ENCODE measurements around the gene DBT. TPM values are rescaled to one million over a fixed set of nuclear protein-coding genes. Genes with fewer than 3 reads are reported as not detected.

DBT gene
- total RNA-seq, 1 experiment from 2014 or later, result 9.1 TPM

GRCh38 chr1:100164702-100165101 lies 84.9 kb downstream of the DBT start:
- Mint-ChIP-seq H3K4me1 (ENCODE audit: insufficient read depth, unreplicated experiment) (no peaks in the 10 kb centered on the region), H3K27ac (ENCODE audit: low read depth, unreplicated experiment) (no peak overlapping the region), H3K36me3 (ENCODE audit: insufficient read depth, unreplicated experiment) (peaks cover 6% of the 10 kb centered on the region), H3K9me3 (ENCODE audit: unreplicated experiment) (no peaks in the 10 kb centered on the region), H3K27me3 (ENCODE audit: insufficient read depth, unreplicated experiment) (no peaks in the 10 kb centered on the region), H3K4me3 (ENCODE audit: unreplicated experiment) (no peak overlapping the region)
- no TSS peak for BruUV-seq (replicated peaks)
- intact Hi-C loops (cut with micrococcal nuclease), result no loop called here
- POLR2A ChIA-PET, result interaction anchor here (2.0 kb wide), 1 partner anchor 11 kb away, joined by 4 read pairs; no protein-coding TSS in a partner anchor
- no peak for DNase-seq (ENCODE audit: unreplicated experiment)
- no peak for TF ChIP-seq CTCF (IDR thresholded peaks at IDR 0.05; ENCODE audit: unreplicated experiment)
- CTCF ChIA-PET, result interaction anchor here (0.7 to 0.8 kb wide), 2 partner anchors 19 to 22 kb away, joined by 3 to 5 read pairs; no protein-coding TSS in a partner anchor

- no peak for TF ChIP-seq CTCF (IDR thresholded peaks at IDR 0.05; ENCODE audit: unreplicated experiment)
- no peaks in the 10 kb centered on the region for H3K9me3 Mint-ChIP-seq (ENCODE audit: unreplicated experiment)
- CTCF ChIA-PET, result interaction anchor here (0.7 to 0.8 kb wide), 2 partner anchors 20 to 23 kb away, joined by 3 to 5 read pairs; no protein-coding TSS in a partner anchor
- H3K4me1 Mint-ChIP-seq (ENCODE audit: insufficient read depth, unreplicated experiment), result no peaks in the 10 kb centered on the region
- H3K27me3 Mint-ChIP-seq (ENCODE audit: insufficient read depth, unreplicated experiment), result no peaks in the 10 kb centered on the region
- no TSS peak for BruUV-seq (replicated peaks)
- POLR2A ChIA-PET, result interaction anchor here (2.0 kb wide), 1 partner anchor 10 kb away, joined by 4 read pairs; no protein-coding TSS in a partner anchor
- no peak overlapping the region for H3K4me3 Mint-ChIP-seq (ENCODE audit: unreplicated experiment)
- peaks cover 6% of the 10 kb centered on the region for H3K36me3 Mint-ChIP-seq (ENCODE audit: insufficient read depth, unreplicated experiment)
- H3K27ac Mint-ChIP-seq (ENCODE audit: low read depth, unreplicated experiment), result no peak overlapping the region
- no peak for DNase-seq (ENCODE audit: unreplicated experiment)
- intact Hi-C loops (cut with micrococcal nuclease), result no loop called here
These were observed 85.4 kb downstream of the DBT start for GRCh38 chr1:100164216-100164615.

DNA sequence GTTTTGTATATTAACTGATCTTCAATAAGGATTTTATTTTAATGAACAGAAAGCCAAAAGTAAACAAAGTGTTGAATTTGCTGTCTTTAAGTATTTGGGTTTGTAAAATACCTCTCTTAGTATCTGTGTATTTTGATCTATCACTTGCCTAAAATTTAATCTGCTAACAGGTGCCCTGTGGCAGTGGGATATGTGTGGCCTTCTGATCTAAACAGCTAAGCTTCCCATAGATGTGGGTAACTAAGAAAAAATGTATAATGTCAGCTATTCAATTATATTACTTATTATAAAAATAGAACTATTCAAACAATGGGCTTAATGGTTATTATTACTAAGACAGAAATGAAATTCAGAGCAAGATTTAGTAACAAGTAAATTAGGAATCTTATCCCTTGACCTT lies 86.8 kb downstream of the DBT start:
- intact Hi-C loops (cut with micrococcal nuclease), result no loop called here
- peaks cover 6% of the 10 kb centered on the region for H3K36me3 Mint-ChIP-seq (ENCODE audit: insufficient read depth, unreplicated experiment)
- H3K4me1 Mint-ChIP-seq (ENCODE audit: insufficient read depth, unreplicated experiment), result no peaks in the 10 kb centered on the region

DNA sequence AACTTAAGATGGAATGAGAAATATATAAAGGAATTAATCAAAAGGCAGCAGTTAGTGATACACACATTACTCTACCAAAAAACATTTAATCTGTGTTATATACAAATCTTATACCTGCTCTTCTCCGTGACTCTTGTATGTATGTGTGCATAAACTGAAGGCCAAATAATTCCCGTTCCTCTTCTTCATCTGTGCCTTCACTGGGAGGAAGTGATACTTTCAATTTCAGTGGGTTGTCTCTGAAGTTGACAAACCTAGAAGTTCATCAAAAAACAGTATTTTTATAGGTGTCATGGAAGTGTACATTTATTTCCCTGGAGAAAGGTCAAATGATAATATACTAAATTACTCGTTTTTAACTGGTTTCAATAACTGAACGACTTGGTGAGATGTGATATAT lies 97.4 kb downstream of the DBT start:
- no peak for TF ChIP-seq CTCF (IDR thresholded peaks at IDR 0.05; ENCODE audit: unreplicated experiment)
- DNase-seq (ENCODE audit: unreplicated experiment), result no peak
- no peak overlapping the region for H3K4me3 Mint-ChIP-seq (ENCODE audit: unreplicated experiment)
- H3K36me3 Mint-ChIP-seq (ENCODE audit: insufficient read depth, unreplicated experiment), result peaks cover 28% of the 10 kb centered on the region
- ChIA-PET POLR2A (interaction anchor here (0.7 kb wide), 1 partner anchor 62 kb away, joined by 3 read pairs; no protein-coding TSS in a partner anchor), CTCF (interaction anchor here (0.6 to 0.7 kb wide), 2 partner anchors 28 to 137 kb away, joined by 3 read pairs; no protein-coding TSS in a partner anchor)
- H3K4me1 Mint-ChIP-seq (ENCODE audit: insufficient read depth, unreplicated experiment), result no peaks in the 10 kb centered on the region
- no peaks in the 10 kb centered on the region for H3K27me3 Mint-ChIP-seq (ENCODE audit: insufficient read depth, unreplicated experiment)
- intact Hi-C loops (cut with micrococcal nuclease), result no loop called here
- no peak overlapping the region for H3K27ac Mint-ChIP-seq (ENCODE audit: low read depth, unreplicated experiment)
- BruUV-seq (replicated peaks), result no TSS peak
- H3K9me3 Mint-ChIP-seq (ENCODE audit: unreplicated experiment), result no peaks in the 10 kb centered on the region

More for the DNA sequence above, 86.8 kb downstream of the DBT start:
- H3K9me3 Mint-ChIP-seq (ENCODE audit: unreplicated experiment), result no peaks in the 10 kb centered on the region
- no peaks in the 10 kb centered on the region for H3K27me3 Mint-ChIP-seq (ENCODE audit: insufficient read depth, unreplicated experiment)
- BruUV-seq (replicated peaks), result no TSS peak
- no peak for DNase-seq (ENCODE audit: unreplicated experiment)
- TF ChIP-seq CTCF (IDR thresholded peaks at IDR 0.05; ENCODE audit: unreplicated experiment), result no peak
- POLR2A ChIA-PET, result interaction anchor here (2.0 kb wide), 1 partner anchor 9 kb away, joined by 4 read pairs; no protein-coding TSS in a partner anchor
- H3K4me3 Mint-ChIP-seq (ENCODE audit: unreplicated experiment), result no peak overlapping the region
- CTCF ChIA-PET, result interaction anchor here (0.7 kb wide), 1 partner anchor 296 kb away, joined by 3 read pairs; no protein-coding TSS in a partner anchor
- H3K27ac Mint-ChIP-seq (ENCODE audit: low read depth, unreplicated experiment), result no peak overlapping the region
